PC-3 (cell line): ENCODE measurements around the gene ZNF143.

Experiments used
- EZH2phosphoT487 ChIP-seq: fragments of 300-600 bp; sonication (generic); IDR thresholded peaks from 2 replicates; pipeline ENCODE4 v1.6.1; 2018; ENCODE audit warnings: mild to moderate bottlenecking, antibody characterized with exemption, low read length, borderline replicate concordance
- TF ChIP-seq, protein P1 (sequence below): fragments of 300-600 bp; sonication (generic); conservative IDR thresholded peaks from 2 replicates; pipeline ENCODE4 v1.5.1; 2017; ENCODE audit warnings: antibody characterized with exemption, low read depth, mild to moderate bottlenecking, low read length

GRCh38 chr11:9528136-9528501 is 67.3 kb downstream of the ZNF143 start:
- TF ChIP-seq, protein P1, sequence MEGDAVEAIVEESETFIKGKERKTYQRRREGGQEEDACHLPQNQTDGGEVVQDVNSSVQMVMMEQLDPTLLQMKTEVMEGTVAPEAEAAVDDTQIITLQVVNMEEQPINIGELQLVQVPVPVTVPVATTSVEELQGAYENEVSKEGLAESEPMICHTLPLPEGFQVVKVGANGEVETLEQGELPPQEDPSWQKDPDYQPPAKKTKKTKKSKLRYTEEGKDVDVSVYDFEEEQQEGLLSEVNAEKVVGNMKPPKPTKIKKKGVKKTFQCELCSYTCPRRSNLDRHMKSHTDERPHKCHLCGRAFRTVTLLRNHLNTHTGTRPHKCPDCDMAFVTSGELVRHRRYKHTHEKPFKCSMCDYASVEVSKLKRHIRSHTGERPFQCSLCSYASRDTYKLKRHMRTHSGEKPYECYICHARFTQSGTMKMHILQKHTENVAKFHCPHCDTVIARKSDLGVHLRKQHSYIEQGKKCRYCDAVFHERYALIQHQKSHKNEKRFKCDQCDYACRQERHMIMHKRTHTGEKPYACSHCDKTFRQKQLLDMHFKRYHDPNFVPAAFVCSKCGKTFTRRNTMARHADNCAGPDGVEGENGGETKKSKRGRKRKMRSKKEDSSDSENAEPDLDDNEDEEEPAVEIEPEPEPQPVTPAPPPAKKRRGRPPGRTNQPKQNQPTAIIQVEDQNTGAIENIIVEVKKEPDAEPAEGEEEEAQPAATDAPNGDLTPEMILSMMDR, result no peak
- TF ChIP-seq EZH2phosphoT487, result no peak
